Measurements from ENCODE around the gene ITSN1.

DNA sequence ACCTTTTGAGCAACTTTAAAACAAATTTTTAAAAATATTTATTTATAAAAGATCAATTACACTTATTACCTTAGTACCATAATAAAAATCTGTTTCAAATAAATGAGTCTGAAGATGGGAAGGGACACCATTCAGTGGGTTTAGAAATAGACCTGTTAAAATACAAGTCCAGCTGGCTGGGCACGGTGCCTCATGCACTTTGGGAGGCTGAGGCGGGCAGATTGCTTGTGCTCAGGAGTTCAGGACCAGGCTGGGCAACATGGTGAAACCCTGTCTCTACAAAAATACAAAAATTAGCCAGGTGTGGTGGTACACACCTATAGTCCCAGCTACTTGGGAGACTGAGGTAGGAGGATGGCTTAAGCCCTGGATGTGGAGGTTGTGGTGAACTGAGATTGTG, 57.0 kb downstream of the ITSN1 start:
- TF ChIP-seq EZH2 (conservative IDR thresholded peaks at IDR 0.05; ENCODE audit: low read depth, low read length) (no peak), EP300 (IDR thresholded peaks at IDR 0.05; ENCODE audit: low read depth in 2 of 2, low read length in 2 of 2) (no peak), EP300 (CRISPR knock-in tag; IDR thresholded peaks at IDR 0.05; ENCODE audit: borderline replicate concordance) (no peak), EHMT2 (IDR thresholded peaks at IDR 0.05; ENCODE audit: borderline replicate concordance, low read depth, low read length) (no peak), ZNF367 (CRISPR knock-in tag; IDR thresholded peaks at IDR 0.05; ENCODE audit: borderline replicate concordance) (no peak)
- TF ChIP-seq, protein P1, sequence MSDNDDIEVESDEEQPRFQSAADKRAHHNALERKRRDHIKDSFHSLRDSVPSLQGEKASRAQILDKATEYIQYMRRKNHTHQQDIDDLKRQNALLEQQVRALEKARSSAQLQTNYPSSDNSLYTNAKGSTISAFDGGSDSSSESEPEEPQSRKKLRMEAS (IDR thresholded peaks at IDR 0.05): no peak
